Suprapubic skin (tissue), 3 donors: ENCODE results near the gene LARP6.
A peak's percentile ranks its signal among the peaks of the same experiment; 100 is the strongest.

Experiments used
- POLR2A ChIP-seq, 2 donors: fragments of 450-650 bp; IDR thresholded peaks; one replicate each; pipeline ENCODE4 v1.6.1; 2017; ENCODE audit warnings: antibody characterized with exemption in 2 of 2, mild to moderate bottlenecking in 2 of 2, moderate library complexity in 2 of 2
- TF ChIP-seq, protein P1 (sequence below), 2 donors: fragments of 200-600 bp in 1 of 2; fragments of 450-650 bp in 1 of 2; sonication (generic) in 1 of 2; IDR thresholded peaks; one replicate each; pipeline ENCODE4 v1.5.1; 2016 to 2019; ENCODE audit warnings: antibody characterized with exemption in 2 of 2, mild to moderate bottlenecking in 1 of 2, moderate library complexity in 1 of 2

DNA sequence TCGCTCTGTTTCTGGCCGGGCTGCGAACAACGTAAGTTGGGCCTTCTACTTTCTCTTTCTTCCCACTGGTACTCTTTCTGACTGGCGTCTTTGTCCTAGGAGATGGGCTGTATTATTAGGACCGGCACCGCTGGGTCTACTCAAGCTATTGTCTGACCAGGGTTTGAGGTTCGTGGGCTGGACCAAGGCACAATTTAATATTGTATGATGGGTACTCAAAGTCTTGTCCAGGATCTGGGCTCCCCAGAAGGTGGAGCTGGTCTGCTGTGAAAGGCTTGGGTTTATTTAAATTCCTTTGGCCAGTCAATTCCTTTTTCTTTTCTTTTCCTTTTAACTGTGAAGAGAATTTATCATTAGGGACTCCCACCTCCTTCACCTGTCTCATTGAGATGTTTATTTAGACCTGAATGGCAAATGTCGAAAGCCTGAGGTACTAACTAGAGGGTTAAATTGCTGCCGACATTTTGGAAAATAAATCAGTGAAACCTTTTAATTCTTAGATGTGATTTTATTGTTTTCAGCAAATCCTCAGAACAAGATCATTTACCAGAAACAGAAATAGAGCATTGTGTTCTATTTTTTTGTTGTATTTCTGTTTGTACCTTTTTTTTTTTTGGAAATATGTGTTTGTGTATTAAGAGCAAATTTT lies 39.1 kb upstream of the LARP6 start:
- no peak for TF ChIP-seq POLR2A (IDR thresholded peaks at IDR 0.05)
- TF ChIP-seq, protein P1, sequence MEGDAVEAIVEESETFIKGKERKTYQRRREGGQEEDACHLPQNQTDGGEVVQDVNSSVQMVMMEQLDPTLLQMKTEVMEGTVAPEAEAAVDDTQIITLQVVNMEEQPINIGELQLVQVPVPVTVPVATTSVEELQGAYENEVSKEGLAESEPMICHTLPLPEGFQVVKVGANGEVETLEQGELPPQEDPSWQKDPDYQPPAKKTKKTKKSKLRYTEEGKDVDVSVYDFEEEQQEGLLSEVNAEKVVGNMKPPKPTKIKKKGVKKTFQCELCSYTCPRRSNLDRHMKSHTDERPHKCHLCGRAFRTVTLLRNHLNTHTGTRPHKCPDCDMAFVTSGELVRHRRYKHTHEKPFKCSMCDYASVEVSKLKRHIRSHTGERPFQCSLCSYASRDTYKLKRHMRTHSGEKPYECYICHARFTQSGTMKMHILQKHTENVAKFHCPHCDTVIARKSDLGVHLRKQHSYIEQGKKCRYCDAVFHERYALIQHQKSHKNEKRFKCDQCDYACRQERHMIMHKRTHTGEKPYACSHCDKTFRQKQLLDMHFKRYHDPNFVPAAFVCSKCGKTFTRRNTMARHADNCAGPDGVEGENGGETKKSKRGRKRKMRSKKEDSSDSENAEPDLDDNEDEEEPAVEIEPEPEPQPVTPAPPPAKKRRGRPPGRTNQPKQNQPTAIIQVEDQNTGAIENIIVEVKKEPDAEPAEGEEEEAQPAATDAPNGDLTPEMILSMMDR (IDR thresholded peaks at IDR 0.05): peak in 1 of 2 donors; percentile 27
